Frontal cortex (tissue), 4 donors: ENCODE results near the gene ANKLE1. TPM values are rescaled to one million over a fixed set of nuclear protein-coding genes. Genes with fewer than 3 reads are reported as not detected.
"Not testable (repeated sequence)": the region's sequence is repeated elsewhere in the genome, so short reads cannot be mapped to it uniquely, and the experiment has no call there.

Experiments
- DNase-seq, 2 donors: peaks; one replicate each; pipeline ENCODE4 v3.0.0; 2012; ENCODE audit warnings: low spot score in 2 of 2
- FAIRE-seq: peaks from 2 replicates; lab custom pipeline; 2012; peaks lifted over from hg19 to GRCh38; lab: Jason Lieb, UNC
- total RNA-seq: library from RNA; depleted of rRNA; stranded (reverse); fragments of >200 nt; gene quantifications from one replicate; pipeline ENCODE4 v1.2.3, GENCODE V29; 2014
- donor health status: control.
- donor health status: control.
- donor health status: control.

Gene ANKLE1
- total RNA-seq, 1 donor from 2014 or later: 0.82 TPM

DNA sequence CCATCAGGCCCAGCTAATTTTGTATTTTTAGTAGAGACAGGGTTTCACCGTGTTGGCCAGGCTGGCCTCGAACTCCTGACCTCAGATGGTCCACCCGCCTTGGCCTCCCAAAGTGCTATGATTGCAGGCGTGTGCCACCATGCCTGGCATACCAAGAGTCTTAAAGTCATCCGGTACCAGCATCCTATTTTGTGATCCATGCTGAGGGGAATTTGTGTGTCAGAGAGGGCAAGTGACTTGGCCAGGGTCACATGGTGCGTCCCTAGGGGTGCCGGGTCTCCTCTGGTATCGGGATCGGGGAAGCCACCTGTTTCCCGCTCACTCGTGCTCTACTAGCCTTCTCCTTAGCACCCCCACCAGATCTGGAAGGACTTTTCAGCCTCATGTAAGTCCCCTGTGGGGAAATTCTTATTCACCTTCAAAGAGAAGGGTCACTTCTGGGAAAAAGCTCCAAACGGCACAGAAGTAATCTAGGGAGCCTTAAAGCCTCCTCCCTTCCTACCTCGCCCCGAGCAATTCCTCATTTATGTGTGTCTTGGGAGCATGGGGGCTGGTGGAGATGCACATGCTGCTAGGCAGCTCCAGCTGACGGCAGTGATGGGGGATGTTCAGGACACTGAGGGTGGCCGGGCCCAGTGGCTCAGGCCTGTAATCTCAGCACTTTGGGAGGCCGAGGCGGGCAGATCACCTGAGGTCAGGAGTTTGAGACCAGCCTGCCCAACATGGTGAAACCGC is 6.1 kb upstream of the ANKLE1 start:
- DNase-seq (no peak), FAIRE-seq (no peak)

DNA sequence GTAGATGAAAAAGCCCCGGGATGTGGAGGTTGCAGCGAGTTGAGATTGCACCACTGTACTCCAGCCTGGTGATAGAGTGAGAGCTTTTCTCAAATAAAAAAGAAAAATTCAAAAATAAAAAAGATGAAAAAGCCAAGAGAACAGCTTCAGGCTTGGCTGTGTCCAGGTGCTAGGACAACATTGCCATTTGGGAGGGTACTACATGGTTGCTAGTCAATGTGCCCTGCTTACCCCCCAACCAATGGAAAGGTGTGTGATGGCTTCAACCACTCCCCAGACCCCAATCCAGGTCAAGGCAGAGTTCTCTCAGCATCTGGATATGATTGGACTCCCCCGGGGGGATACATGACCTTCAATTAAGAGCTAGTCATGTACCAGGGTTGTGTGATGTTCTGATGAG is 2.3 kb upstream of the ANKLE1 start:
- DNase-seq: no peak
- FAIRE-seq: no peak

DNA sequence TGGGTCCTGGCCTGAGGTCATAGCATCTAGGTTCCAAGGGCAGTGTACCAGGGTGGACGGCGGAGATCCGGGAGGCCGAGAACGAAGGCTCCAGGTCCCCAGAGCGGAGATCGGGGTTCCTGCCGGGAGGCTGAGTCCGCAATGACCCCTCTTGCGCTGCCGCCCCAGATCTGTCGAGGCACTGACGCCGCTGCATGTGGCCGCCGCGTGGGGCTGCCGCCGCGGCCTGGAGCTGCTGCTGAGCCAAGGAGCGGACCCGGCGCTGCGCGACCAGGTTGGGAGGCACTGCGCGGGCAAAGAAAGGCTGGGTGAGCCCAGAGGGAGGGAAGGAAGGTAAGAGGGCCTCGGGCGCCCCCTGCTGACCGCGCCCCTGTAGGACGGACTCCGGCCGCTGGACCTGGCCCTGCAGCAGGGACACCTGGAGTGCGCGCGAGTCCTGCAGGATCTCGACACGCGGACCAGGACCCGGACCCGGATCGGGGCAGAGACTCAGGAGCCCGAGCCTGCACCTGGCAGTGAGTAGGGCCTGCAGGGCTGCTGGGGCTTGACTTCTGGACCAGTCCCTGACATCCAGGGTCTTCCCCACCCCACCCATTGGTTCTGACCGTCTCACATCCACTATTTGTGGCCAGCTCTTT is 906 bp downstream of the ANKLE1 start:
- DNase-seq (peak; percentile 83 to 92), FAIRE-seq (no peak)

DNA sequence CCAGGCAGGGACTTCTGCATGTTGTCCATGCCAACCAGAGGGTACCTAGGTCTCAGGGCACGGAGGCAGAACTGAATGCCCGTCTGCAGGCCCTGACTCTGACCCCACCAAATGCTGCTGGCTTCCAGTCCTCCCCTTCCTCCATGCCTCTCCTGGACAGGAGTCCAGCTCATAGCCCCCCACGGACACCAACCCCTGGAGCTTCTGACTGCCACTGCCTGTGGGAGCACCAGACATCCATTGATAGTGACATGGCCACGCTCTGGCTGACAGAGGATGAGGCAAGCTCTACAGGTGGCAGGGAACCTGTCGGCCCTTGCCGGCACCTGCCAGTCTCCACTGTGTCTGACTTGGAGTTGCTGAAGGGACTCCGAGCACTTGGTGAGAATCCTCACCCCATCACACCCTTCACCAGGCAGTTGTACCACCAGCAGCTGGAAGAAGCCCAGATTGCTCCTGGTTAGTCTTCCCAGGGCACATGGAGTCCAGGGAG is 1.8 kb downstream of the ANKLE1 start:
- DNase-seq (no peak), FAIRE-seq (no peak)

DNA sequence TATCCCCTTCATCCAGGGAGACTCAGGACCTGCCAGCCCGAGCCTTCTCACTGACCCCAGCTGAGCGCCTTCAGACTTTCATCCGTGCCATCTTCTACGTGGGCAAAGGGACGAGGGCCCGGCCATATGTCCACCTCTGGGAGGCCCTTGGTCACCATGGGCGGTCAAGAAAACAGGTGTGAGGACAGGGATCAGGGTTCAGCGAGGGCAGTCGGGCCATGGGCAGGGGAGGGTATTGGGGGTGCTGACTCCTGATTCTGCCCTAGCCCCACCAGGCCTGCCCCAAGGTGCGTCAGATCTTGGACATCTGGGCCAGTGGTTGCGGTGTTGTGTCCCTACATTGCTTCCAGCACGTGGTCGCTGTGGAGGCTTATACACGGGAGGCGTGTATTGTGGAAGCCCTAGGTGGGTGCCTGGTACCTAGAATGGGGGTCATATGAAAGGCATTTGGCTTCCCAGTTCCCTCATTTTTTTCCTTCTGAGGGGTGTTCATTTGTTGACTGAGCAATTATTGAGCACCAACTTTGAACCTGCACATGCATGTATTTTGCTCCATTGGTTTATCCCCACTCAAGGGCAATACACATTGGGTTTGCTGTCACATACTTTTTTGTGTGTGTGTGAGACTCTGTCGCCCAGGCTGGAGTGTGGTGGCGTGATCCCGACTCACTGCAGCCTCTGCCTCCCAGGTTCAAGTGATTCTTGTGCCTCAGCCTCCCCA is 3.9 kb downstream of the ANKLE1 start:
- FAIRE-seq (no peak), DNase-seq (no peak)

DNA sequence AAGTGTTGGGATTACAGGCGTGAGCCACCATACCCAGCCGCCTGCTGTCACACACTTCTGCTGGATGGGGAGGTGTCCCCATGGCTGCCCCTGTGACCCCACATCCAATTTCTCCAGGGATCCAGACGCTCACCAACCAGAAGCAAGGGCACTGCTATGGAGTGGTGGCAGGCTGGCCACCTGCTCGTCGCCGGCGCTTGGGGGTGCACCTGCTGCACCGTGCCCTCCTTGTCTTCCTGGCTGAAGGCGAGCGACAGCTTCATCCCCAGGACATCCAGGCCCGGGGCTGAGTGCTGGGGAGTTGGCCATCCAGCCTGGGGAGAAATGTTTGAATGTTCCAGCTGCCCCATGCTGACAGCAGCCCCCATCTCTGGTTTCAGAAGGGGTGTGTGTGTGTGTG is 4.6 kb downstream of the ANKLE1 start:
- DNase-seq (no peak), FAIRE-seq (no peak)

DNA sequence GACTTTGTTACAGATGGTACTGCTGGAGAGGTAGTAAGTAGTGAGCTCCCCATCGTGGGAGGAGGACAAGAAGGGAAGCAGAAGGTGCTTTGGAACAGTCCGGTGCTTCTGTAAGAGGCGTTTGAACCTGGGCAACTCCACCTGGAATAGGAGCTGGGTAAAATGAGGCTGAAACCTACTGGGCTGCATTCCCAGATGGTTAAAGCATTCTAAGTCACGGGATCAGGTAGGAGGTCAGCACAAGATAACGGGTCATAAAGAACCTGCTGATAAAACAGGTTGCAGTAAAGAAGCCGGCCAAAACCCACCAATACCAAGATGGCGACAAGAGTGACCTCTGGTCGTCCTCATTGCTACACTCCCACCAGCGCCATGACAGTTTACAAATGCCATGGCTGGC is 5.1 kb downstream of the ANKLE1 start:
- DNase-seq (no peak), FAIRE-seq (no peak)

DNA sequence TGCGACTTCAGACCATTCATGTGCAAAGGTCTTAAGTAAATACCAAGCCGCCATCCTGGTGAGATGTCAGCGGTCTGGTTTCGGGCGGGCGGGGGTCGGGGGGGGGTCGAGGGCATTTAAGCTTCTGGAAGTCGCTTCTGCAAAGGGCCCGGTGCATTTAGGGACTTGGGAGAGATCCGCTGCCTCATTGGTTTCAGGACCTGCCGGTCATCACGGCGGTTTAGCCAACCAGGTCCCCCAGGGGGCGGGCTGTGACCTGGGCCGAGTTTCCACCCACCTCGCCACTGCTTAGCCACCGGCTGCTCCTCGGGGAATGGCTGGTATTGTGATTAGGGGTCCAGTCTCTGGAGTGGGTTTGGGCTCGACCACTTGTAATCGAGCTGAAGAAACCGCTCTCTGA is 7.8 kb downstream of the ANKLE1 start:
- FAIRE-seq (no peak), DNase-seq (peak in 1 of 2 donors; percentile 77)

DNA sequence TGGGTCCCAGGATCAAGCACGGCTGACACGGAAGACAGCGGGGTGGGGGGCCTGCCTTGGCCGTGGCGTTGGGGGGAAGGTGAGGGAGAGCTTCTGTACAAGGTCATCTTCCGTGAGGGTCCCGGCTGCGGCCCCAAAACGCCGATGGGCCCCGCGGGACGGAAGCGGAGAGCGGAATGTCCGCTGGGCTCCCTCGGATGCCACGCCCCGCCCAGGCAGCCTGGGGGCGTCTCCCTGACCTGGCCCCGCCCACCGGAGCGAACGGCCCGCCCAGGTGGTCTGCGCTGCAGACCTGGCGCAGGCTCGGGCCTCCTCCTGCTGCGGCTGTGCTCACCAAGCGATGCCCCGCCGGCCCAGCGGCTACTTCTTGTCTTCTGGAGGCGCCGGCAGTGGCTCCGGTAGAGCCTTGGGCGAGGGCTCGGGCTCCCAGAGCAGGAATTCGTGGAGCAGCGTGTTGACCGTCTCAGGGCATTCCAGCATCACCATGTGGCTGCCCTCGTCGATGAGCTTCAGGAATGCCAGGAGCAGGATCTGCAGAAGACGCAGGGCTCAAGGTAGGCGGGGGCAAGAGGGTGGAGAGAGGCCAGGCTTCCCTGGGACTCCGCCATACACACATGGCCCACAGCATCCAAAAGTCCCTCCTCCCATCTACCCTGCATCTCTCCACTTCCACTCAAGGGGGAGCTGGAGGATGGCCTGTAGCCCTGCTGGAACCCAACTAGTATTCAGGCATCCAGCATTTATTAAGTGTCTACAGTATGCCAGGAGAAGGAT is 10.8 kb downstream of the ANKLE1 start:
- FAIRE-seq: no peak
- DNase-seq: peak; percentile 84 to 87

DNA sequence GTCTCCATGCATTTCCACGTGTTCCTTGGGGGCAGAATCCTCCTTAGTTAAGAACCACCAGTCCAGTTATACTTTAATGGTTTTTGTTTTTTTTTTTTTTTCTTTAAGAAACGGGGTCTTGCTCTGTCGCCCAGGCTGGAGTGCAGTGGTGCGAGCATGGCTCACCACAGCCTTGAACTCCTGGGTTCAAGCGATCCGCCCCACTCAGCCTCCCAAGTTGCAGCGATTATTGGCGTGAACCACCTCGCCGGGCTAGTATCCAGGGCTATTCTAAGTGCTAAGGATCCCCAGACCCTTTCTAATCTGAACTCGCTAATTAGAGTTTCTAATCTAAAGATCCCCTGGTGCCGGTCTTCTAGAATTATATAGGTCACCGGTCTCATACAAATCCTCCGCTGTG is 11.9 kb downstream of the ANKLE1 start:
- DNase-seq: no peak
- FAIRE-seq: no peak

DNA sequence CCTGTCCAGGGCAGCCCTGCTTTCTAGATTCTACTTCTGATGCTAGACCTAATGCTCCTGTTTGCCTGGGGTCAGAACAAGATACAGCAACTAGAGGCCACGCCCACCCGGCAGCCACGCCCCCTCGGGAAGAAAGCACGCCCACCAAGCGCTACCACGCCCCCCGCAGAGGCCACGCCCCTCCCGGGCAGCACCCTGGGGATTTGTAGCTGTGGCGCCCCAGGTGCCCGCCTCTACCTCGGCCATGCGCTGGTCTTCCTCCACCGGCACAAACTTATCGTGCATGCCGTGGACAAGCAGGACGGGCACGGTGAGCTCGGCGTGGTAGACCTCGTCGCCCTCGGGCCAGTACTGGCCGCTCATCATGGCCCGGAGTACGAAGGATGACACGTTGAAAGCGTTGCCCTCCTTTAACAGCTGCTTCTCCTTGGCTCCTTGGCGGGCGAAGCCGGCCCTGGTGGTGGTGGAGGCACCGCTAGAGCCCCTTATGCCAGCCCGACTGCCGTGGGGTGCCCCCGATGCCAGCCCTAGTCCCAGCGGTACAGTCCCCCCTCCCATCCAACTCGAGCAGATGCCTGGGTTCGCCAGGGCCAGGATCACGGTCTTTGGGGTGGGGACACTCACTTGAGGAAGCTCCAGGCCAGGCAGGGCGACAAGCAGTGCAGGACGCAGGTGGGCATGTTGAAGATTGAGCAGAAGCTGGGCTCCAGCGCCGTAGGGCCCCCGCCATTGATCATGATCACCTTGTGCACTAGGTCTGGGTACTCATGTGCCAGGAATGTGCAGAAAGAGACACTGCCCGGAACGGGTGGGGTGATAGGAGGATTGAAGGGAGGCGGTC is 12.6 kb downstream of the ANKLE1 start:
- no peak for FAIRE-seq
- peak in 1 of 2 donors; percentile 57 for DNase-seq

DNA sequence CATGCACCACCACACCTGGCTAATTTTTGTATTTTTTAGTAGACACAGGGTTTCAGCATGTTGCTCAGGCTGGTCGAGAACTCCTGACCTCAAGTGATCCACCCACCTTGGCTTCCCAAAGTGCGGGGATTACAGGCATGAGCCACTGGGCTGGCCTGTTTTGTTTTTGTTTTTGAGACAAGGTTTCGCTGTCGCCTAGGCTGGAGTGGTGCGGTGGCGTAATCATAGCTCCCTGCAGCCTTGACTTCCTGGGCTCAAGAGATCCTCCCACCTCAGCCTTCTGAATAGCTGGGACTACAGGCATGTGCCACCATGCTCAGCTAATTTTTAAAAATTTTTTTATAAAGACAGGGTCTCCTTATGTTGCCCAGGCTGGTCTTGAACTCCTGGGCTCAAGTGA is 13.8 kb downstream of the ANKLE1 start:
- DNase-seq, FAIRE-seq: not testable (repeated sequence)

DNA sequence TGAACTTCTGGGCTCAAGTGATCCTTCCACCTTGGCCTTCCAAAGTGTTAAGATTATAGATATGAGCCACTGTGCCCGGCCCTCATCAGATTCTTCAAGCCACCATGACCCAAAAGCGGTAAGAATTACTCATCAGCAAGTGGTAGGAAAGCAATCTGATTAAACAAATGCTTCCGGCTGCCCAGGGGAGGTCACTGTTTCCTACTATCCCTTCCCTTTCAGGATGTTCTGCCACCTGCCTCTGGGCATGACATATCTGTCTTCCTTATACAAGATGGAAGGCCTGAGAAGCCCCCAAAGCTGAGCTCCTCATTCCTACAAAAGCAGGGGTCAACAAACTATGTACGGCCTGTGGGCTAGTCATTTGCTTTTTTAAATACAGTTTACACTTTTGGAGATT is 14.6 kb downstream of the ANKLE1 start:
- DNase-seq: no peak
- FAIRE-seq: no peak

DNA sequence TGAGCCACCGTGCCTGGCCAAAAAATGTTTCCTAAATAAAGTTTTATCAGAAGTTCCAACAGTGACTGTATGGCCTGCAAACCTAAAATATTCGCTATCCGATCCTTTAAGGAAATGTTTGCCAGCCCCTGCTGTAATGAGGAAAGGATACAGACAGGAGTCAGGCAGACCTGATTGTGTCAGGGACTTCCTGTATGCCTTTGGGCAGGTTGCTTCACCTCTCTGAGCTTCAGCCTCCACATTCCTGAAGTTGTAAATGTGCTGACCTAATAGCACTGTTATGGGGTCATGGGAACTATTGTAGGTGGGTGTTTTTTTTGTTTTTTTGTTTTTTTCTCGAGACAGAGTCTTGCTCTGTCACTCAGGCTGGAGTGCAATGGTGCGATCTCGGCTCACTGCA is 15.3 kb downstream of the ANKLE1 start:
- DNase-seq: no peak
- no peak for FAIRE-seq

DNA sequence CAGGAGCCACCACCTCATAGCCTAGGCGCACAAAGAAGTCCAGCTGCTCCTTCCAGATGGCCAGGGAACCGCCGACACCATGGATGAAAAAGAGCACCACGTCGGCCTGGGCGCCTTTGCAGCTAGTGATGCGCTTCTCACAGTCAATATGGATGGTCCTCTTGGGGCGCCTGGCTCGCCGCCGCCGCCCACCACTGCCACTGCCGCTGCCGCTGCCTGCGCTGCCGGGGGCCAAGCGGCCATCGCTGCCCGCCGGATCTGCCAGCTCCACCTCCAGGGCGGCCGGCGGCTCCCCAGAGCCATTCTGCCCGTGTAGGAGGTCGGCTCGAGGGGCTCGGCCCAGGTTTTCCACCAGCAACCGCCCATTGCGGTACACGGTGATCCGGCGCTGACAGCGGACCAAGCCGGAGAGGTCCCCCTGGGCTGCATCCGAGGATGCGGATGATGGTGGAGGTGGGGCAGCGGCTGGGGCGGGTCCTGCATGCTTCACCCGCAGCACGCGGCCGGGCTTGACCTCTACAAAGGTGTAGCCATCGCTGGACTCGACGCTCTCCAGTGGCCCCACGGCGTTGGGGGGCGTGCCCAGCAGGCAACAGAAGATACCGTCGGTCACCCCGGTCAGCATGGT is 19.4 kb downstream of the ANKLE1 start:
- DNase-seq: no peak
- no peak for FAIRE-seq

DNA sequence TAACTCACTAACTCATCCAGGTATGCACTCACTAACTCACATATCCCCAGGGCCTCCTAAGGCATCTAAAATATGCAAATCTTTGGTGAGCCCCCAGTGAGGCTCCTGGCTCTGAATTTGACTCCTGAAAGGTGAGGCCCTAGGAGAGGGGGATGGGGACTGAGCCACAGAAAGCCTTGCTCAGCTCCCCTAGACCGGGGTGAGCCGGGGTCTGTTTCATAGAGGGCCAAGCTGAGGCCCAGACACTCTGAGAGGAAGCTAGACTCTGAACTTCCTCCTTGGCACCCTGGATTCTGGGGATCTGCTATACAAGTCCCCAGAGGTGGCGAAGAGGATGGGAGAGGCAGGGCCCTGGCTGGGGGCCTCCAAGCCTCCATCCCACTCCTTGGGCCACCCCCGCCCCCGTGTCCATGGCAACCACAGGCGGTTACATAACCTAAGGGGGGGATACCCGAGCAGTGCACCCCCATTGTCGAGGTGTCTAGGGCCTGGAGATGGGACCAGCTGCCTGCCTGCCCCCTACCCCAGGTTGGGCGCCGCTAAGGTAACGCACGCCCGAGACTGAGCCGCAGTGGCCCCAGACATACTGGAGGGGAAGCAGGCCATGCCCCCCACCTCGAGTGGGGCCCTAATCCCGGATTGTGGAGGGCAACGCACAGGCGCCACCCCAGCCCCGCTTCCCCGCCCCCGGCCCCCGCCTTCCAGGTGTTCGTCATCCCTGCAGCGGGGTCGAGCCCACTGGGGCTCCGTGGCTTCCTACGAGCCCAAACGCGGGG is 20.9 kb downstream of the ANKLE1 start:
- DNase-seq (no peak), FAIRE-seq (no peak)

DNA sequence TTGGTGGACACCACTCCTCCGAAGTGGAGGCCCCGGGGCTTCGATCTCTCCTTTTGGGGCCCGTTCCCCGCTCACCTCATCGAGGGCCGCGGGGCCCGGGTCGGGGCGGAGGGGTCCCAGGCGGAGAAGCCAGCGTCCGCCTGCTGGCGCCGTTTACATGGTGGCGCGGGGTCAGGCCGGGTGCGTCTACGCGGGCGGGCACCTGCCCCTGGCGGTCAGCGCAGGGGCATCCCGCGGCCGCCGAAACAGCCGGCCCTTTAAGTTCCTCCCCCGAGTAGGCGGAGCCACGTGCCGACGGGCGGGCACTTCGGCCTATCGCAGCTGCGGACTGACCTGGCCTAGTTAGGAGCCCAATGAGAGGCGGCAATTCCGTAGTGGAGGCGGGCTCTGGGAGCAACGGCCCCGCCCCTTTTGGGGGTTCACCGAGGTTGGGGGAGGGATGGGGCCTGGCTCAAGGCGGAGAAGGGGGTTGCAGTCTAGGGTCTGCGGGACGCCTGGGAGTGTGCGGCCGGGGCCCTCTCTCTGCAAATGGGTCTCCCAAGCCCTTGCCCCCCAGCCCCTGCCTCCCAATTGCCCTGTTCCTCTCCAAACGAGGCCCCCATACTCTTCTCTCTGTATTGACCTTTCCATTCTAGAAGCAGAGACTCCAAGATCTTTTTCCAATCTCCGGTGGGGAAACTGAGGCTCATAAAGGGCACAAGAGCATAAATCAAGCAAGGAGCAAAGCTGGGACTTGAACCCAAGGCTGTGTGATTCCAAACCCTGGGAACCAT is 21.7 kb downstream of the ANKLE1 start, which contains the start of gene ABHD8:
ABHD8 (minus strand) TSS at position 259 of the 773 bp plus-strand sequence. CDS start 1,809 bp downstream, outside the sequence.
- FAIRE-seq (no peak), DNase-seq (peak; percentile 89 to 94)
